Cerebellar nuclear complex (tissue), 1 donor: ENCODE measurements around the gene MOB3A.

Experiments used
- DNase-seq, 2 experiments: peaks; one replicate each; lab custom pipeline; 2025; lab: John Stamatoyannopoulos, UW

MOB3A gene

GRCh38 chr19:2059422-2060201 lies 36.5 kb downstream of the MOB3A start:
- DNase-seq, result no peak

- DNase-seq, result no peak
These were observed 37.3 kb downstream of the MOB3A start for GRCh38 chr19:2058570-2059421.

- DNase-seq, result no peak
These were observed 38.3 kb downstream of the MOB3A start for GRCh38 chr19:2057484-2058469.

- DNase-seq, result no peak
These were observed 39.3 kb downstream of the MOB3A start for GRCh38 chr19:2056837-2057192.

GRCh38 chr19:2055931-2056836 lies 39.9 kb downstream of the MOB3A start:
- DNase-seq, result no peak

- no peak for DNase-seq
These were observed 41.4 kb downstream of the MOB3A start for GRCh38 chr19:2054763-2055162.

DNA sequence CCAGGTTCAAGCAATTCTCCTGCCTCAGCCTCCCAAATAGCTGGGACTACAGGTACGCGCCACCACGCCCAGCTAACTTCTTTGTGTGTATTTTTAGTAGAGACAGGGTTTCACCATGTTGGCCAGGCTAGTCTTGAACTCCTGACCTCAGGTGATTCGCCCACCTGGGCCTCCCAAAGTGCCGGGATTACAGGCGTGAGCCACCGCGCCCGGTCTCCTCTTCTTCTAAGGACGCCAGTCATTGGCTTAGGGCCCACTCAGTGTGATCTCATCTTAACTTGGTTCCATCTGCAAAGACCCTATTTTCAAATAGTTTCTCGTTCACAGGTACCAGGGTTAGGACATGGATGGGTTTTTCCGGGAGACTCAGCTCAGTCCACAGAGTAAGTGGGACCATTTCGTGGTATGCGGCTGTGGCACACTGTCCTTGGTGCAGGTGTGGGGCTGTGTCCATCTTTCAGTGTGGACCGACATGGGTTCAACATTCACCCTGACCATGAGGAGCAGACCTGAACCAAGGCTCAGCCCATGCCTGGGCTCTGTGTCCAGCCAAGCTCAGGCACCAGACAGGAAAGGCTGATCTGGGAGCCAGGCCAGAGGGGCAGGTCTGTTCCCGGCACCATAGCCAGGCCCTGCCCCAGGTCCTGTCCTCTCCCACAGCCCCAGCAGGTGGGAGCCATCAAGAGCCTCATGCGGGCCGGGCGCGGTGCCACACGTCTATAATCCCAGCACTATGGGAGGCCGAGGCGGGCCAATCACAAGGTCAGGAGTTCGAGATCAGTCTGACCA lies 42.3 kb downstream of the MOB3A start:
- no peak for DNase-seq

- DNase-seq, result no peak
These were observed 44.1 kb downstream of the MOB3A start for GRCh38 chr19:2051773-2052704.

DNA sequence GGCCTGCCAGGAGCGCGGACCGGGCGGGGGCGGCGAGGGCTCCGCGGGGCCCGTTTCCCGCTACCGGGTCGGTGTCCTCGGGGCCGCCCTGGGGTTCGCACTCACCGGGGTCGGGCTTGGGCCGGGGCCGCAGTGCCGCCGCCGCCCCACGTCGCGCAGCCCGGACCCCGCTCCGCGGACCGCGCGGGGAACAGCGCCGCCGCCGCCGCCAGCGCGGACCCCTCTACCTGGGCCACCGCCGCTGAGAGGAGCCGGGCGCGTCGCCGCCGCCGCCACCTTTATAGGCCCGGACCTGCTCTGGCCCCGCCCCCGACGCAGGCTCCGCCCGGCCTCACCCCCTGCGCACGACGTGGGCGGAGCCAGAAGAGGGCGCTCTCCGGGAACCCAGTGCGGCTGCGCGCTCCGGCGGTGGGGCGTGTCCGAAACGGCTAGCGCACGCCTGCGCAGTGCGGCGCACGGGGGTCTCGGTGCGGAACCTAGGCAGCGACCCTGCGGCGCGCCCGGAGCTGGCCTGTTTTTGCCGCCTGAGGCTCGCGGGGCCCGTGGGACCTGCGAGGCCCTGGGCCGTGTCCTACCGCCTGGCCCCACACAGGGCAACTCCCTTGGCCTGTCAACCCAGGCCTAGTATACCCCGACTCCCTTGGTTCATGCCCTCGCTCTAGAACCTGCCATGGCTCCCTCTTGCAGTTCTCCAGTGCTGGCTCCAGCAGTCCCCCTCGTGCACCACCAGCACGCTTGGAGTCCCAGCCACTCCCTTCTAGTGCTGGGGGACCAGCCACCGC lies 44.9 kb downstream of the MOB3A start, which contains the start of gene MKNK2:
Gene MKNK2 (minus strand): TSS at position 254 of the 782 bp plus-strand sequence. CDS start 393 bp downstream, outside the sequence.
- DNase-seq, result peak in 1 of 2 experiments; percentile 76

- DNase-seq, result no peak
These were observed 45.7 kb downstream of the MOB3A start for GRCh38 chr19:2050349-2050990.

DNA sequence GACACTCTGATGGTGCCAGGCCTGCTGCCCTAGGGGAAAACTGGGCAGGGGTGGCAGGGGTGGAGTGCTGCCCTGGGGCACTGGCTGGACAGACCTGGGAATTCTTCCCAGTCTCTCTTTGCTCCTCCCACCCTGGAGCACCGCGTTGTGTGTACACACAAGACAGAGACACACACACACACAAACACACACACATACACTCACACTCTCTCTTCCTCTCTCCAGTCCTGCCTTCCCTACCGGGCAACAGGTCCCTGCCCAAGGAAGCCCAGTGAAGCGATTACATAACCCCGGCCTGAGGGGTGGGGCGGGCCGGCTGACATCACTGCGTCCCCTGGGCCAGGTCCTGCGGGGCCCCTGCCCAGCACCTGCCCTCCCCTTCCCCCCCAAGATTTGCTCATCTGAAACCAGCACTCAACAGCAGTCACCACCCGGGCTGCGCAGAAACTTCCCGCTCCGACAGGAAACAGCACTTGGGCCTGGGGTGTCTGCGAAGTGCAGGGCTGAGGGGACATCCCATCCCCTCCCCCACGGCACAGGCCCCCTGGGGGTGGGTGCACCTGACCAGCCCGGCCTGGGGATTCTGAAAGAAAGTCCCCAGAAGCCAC lies 46.3 kb downstream of the MOB3A start:
- peak in 1 of 2 experiments; percentile 61 for DNase-seq

DNA sequence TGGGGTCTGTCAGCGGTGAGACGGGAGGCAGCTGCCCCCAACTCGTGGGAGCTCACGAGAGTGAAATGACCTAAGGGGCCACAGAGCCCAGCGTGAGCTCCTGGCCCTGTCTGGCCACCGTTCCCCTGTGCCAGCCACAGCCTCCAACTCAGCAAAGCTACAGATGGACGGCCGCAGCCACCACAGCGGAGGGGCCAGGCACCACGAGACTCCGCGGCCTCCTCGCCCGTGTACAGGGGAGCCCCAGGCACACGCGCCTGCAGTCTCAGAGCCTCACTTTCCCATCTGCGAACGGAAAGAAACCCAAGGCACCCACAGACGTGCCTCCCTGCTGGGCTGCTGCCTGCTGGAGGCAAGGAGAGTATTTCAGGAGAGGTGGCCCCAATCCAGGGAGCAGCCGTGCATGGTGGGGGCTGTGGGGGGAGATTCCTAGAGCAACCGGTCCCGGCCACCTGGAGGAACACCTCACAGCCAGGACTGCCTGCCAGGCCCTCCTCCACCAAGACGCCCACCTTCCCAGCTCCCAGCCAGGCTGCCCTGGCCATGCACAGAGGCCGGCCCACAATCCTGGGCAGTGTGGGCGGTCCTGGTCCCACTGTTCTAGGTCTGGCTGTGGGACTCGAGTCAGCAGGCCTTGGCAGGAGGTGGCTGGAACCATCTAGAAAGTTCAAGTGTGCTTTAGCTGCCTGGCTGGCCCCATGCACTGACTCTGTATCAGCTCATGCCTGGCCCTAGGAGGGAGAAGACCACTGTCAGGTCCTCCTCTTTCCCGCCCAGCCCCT lies 47.0 kb downstream of the MOB3A start:
- no peak for DNase-seq

DNA sequence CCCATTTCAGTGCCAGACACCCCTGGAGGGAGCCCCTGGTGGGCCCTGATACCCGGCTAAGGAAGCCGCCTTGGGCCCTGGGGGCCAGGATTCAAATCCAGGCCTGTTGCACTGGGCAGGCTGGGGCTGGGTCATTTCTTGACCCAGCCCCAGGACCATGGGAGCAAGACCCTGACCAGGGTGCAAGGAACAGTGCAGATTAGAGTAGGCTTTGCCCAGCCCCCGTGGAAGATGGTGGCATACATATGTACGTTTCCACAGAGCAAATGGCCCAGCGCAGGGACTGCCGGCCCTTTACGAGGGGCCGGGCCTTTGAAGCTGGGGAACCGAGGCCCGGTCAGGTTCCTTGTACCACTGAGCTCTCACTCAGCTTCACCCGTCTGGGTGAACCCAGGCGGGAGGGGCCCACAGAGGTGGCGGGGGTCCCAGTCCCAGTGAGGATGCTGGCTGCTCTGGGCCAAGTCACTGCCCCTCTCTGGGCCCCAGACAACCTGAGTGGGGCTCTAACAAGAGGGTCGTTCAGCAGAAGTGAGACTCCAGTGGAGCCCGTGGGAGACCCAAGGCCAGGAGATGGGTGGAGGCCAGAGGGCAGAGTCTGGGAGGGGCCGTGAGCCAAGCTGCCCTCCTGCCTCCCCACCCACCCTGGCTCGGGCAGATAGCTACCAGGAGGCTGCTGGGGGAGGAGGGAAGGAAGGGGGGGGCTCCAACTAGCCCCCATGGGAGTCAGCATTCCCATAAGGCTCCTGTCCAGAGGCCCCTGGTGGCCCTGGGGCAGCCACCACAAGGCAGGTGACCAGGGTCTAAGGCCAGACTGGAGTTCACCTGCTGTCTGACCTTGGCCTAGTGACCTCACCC lies 47.8 kb downstream of the MOB3A start:
- no peak for DNase-seq

GRCh38 chr19:2047449-2048103 lies 48.5 kb downstream of the MOB3A start:
- DNase-seq, result no peak

GRCh38 chr19:2047076-2047448 lies 49.1 kb downstream of the MOB3A start:
- DNase-seq, result no peak
